ENCODE data around the gene PBX1. TPM values are rescaled to one million over a fixed set of nuclear protein-coding genes. Genes with fewer than 3 reads are reported as not detected.

PBX1 gene
- total and polyA plus RNA-seq, 10 of the 15 experiments (the other 5 are each of a cell fraction or from before 2014, with no cell fraction given): 0.05 to 0.28 (median 0.11) TPM; not detected in 5

DNA sequence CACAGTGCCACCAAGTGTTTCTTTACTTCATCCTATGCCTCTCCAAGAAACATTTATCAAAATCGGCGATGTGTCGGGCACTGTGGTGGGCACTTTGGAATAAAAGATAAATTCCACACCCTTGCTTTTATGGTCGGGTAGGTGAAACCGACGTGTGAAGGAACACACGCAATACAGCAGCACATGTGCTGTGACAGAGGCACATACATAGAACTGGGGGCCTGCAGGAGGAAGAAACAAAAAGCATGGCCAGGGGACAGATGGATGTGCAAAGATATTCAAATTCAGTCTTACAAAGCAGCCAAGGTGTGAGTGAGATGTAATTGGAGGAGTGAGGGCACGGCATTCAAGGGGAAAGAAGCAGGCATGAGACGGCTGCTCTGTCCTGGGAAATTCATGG, 282.0 kb downstream of the PBX1 start (continued):
- no peak for TF ChIP-seq SMARCA5 (IDR thresholded peaks at IDR 0.05)
- no peak for TF ChIP-seq RCOR1 (conservative IDR thresholded peaks at IDR 0.05; ENCODE audit: low read depth, low read length)
- no peak for TF ChIP-seq TCF12 (IDR thresholded peaks at IDR 0.05; ENCODE audit: low read depth, low read length)
- no peak for TF ChIP-seq STAT3 (IDR thresholded peaks at IDR 0.05; ENCODE audit: low read depth, low read length)

GRCh38 chr1:164841702-164842465, 282.9 kb downstream of the PBX1 start:
- BruUV-seq (replicated peaks): no TSS peak
- ChIA-PET CTCF (interaction anchor here (0.6 kb wide), 1 partner anchor 20 kb away, joined by 3 read pairs; no protein-coding TSS in a partner anchor), POLR2A (interaction anchor here (0.6 kb wide), 1 partner anchor 1418 kb away, joined by 3 read pairs; no protein-coding TSS in a partner anchor), SMC1A (ENCODE audit: uncharacterized antibody, unreplicated experiment) (interaction anchor here (1.1 kb wide), 1 partner anchor 36 kb away, joined by 4 read pairs; no protein-coding TSS in a partner anchor), RAD21 (ENCODE audit: unreplicated experiment) (no interaction called here)
- WGBS (ENCODE audit: insufficient coverage, insufficient replicate concordance, low lambda C conversion rate, missing lambda C conversion rate): 20% methylated on average over 14 of the region's 14 CpGs
- Histone ChIP-seq H3K4me3 (no peak overlapping the region), H3K4me1 (ENCODE audit: control insufficient read depth, insufficient read depth, low read length) (no peaks in the 10 kb centered on the region), H2AFZ (ENCODE audit: control insufficient read depth, low read depth, low read length) (no peak overlapping the region), H3K36me3 (ENCODE audit: control insufficient read depth in 2 of 2, insufficient read depth in 2 of 2, low read length in 1 of 2) (no peaks in the 10 kb centered on the region), H3K9me3 (replicated peaks; ENCODE audit: control insufficient read depth, insufficient read depth, low read length) (no peaks in the 10 kb centered on the region), H3K79me2 (ENCODE audit: control insufficient read depth, insufficient read depth, low read length) (no peaks in the 10 kb centered on the region), H3K9ac (ENCODE audit: control insufficient read depth, insufficient read depth, low read length) (no peak overlapping the region), H3K27ac (ENCODE audit: control insufficient read depth, insufficient read depth) (no peak overlapping the region), H3K4me2 (ENCODE audit: control insufficient read depth, insufficient read depth) (no peak overlapping the region), H3K27me3 (replicated peaks in 1 of 2; ENCODE audit: control insufficient read depth in 2 of 2, insufficient read depth in 2 of 2, low read length in 1 of 2) (no peaks in the 10 kb centered on the region), H4K20me1 (ENCODE audit: control insufficient read depth, insufficient read depth) (no peaks in the 10 kb centered on the region)
- in situ Hi-C loops (cut with MboI) (no loop called here), intact Hi-C loops (cut with micrococcal nuclease; ENCODE audit: unreplicated experiment) (no loop called here)
- ATAC-seq: no peak
- no peak for DNase-seq (ENCODE audit: low read depth, low spot score)
- no peak for FAIRE-seq
- TF ChIP-seq FOXK2 (IDR thresholded peaks at IDR 0.05) (no peak), ZBED1 (IDR thresholded peaks at IDR 0.05; ENCODE audit: borderline replicate concordance) (no peak), CHD4 (IDR thresholded peaks at IDR 0.05) (no peak), HDAC2 (IDR thresholded peaks at IDR 0.05) (no peak), ZNF217 (IDR thresholded peaks at IDR 0.05) (no peak), E4F1 (IDR thresholded peaks at IDR 0.05; ENCODE audit: borderline replicate concordance, partially characterized antibody) (no peak)
- TF ChIP-seq, protein P1, sequence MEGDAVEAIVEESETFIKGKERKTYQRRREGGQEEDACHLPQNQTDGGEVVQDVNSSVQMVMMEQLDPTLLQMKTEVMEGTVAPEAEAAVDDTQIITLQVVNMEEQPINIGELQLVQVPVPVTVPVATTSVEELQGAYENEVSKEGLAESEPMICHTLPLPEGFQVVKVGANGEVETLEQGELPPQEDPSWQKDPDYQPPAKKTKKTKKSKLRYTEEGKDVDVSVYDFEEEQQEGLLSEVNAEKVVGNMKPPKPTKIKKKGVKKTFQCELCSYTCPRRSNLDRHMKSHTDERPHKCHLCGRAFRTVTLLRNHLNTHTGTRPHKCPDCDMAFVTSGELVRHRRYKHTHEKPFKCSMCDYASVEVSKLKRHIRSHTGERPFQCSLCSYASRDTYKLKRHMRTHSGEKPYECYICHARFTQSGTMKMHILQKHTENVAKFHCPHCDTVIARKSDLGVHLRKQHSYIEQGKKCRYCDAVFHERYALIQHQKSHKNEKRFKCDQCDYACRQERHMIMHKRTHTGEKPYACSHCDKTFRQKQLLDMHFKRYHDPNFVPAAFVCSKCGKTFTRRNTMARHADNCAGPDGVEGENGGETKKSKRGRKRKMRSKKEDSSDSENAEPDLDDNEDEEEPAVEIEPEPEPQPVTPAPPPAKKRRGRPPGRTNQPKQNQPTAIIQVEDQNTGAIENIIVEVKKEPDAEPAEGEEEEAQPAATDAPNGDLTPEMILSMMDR (IDR thresholded peaks at IDR 0.05 in 2 of 3, conservative IDR thresholded peaks at IDR 0.05 in 1 of 3; ENCODE audit: control insufficient read depth in 2 of 3, extremely low read depth in 1 of 3, insufficient read depth in 1 of 3, low read depth in 3 of 3, low read length in 3 of 3): no peak
- TF ChIP-seq, protein P2, sequence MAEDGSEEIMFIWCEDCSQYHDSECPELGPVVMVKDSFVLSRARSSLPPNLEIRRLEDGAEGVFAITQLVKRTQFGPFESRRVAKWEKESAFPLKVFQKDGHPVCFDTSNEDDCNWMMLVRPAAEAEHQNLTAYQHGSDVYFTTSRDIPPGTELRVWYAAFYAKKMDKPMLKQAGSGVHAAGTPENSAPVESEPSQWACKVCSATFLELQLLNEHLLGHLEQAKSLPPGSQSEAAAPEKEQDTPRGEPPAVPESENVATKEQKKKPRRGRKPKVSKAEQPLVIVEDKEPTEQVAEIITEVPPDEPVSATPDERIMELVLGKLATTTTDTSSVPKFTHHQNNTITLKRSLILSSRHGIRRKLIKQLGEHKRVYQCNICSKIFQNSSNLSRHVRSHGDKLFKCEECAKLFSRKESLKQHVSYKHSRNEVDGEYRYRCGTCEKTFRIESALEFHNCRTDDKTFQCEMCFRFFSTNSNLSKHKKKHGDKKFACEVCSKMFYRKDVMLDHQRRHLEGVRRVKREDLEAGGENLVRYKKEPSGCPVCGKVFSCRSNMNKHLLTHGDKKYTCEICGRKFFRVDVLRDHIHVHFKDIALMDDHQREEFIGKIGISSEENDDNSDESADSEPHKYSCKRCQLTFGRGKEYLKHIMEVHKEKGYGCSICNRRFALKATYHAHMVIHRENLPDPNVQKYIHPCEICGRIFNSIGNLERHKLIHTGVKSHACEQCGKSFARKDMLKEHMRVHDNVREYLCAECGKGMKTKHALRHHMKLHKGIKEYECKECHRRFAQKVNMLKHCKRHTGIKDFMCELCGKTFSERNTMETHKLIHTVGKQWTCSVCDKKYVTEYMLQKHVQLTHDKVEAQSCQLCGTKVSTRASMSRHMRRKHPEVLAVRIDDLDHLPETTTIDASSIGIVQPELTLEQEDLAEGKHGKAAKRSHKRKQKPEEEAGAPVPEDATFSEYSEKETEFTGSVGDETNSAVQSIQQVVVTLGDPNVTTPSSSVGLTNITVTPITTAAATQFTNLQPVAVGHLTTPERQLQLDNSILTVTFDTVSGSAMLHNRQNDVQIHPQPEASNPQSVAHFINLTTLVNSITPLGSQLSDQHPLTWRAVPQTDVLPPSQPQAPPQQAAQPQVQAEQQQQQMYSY (CRISPR knock-in tag; IDR thresholded peaks at IDR 0.05): no peak
